ENCODE data around the gene DSCAML1. TPM values are rescaled to one million over a fixed set of nuclear protein-coding genes. Genes with fewer than 3 reads are reported as not detected.

The DSCAML1 gene
- total RNA-seq, 1 donor from 2014 or later, result 0.09 TPM

- Mint-ChIP-seq H3K27ac (ENCODE audit: unreplicated experiment) (no peak overlapping the region), H3K4me3 (no peak overlapping the region), H3K9me3 (no peaks in the 10 kb centered on the region), H3K27me3 (ENCODE audit: low read depth) (peaks cover 6% of the 10 kb centered on the region), H3K36me3 (ENCODE audit: low read depth) (no peaks in the 10 kb centered on the region), H3K4me1 (peaks cover 10% of the 10 kb centered on the region)
- TF ChIP-seq CTCF (conservative IDR thresholded peaks at IDR 0.05), result no peak
- no peak for DNase-seq (ENCODE audit: low read depth, low spot score)
These were observed 318.7 kb downstream of the DSCAML1 start for GRCh38 chr11:117478126-117478860.

- H3K4me3 Mint-ChIP-seq, result no peak overlapping the region
- no peaks in the 10 kb centered on the region for H3K9me3 Mint-ChIP-seq
- no peak for DNase-seq (ENCODE audit: low read depth, low spot score)
- no peaks in the 10 kb centered on the region for H3K36me3 Mint-ChIP-seq (ENCODE audit: low read depth)
- peaks cover 6% of the 10 kb centered on the region for H3K27me3 Mint-ChIP-seq (ENCODE audit: low read depth)
- no peak overlapping the region for H3K27ac Mint-ChIP-seq (ENCODE audit: unreplicated experiment)
- no peak for TF ChIP-seq CTCF (conservative IDR thresholded peaks at IDR 0.05)
- H3K4me1 Mint-ChIP-seq, result peaks cover 4% of the 10 kb centered on the region
These were observed 319.3 kb downstream of the DSCAML1 start for GRCh38 chr11:117477721-117478120.

- peaks cover 6% of the 10 kb centered on the region for H3K27me3 Mint-ChIP-seq (ENCODE audit: low read depth)
- H3K9me3 Mint-ChIP-seq, result no peaks in the 10 kb centered on the region
- no peak for TF ChIP-seq CTCF (conservative IDR thresholded peaks at IDR 0.05)
- no peak overlapping the region for H3K27ac Mint-ChIP-seq (ENCODE audit: unreplicated experiment)
- no peak for DNase-seq (ENCODE audit: low read depth, low spot score)
- H3K4me3 Mint-ChIP-seq, result no peak overlapping the region
- H3K36me3 Mint-ChIP-seq (ENCODE audit: low read depth), result no peaks in the 10 kb centered on the region
- no peaks in the 10 kb centered on the region for H3K4me1 Mint-ChIP-seq
These were observed 320.4 kb downstream of the DSCAML1 start for GRCh38 chr11:117476531-117477142.

- no peak overlapping the region for H3K27ac Mint-ChIP-seq (ENCODE audit: unreplicated experiment)
- no peaks in the 10 kb centered on the region for H3K9me3 Mint-ChIP-seq
- DNase-seq (ENCODE audit: low read depth, low spot score), result no peak
- no peaks in the 10 kb centered on the region for H3K4me1 Mint-ChIP-seq
- H3K4me3 Mint-ChIP-seq, result no peak overlapping the region
- no peak for TF ChIP-seq CTCF (conservative IDR thresholded peaks at IDR 0.05)
- H3K27me3 Mint-ChIP-seq (ENCODE audit: low read depth), result peaks cover 6% of the 10 kb centered on the region
- no peaks in the 10 kb centered on the region for H3K36me3 Mint-ChIP-seq (ENCODE audit: low read depth)
These were observed 321.1 kb downstream of the DSCAML1 start for GRCh38 chr11:117475716-117476530.

GRCh38 chr11:117473481-117474091, 323.4 kb downstream of the DSCAML1 start:
- Mint-ChIP-seq H3K4me3 (no peak overlapping the region), H3K9me3 (no peaks in the 10 kb centered on the region), H3K36me3 (ENCODE audit: low read depth) (no peaks in the 10 kb centered on the region), H3K4me1 (no peaks in the 10 kb centered on the region), H3K27ac (ENCODE audit: unreplicated experiment) (no peak overlapping the region), H3K27me3 (ENCODE audit: low read depth) (peaks cover 6% of the 10 kb centered on the region)
- TF ChIP-seq CTCF (conservative IDR thresholded peaks at IDR 0.05), result no peak
- DNase-seq (ENCODE audit: low read depth, low spot score), result no peak

Measured in neural crest cell (in vitro differentiated cells).